Stimulated activated CD4-positive, alpha-beta T cell treated with anti-CD3 and anti-CD28 coated beads, Interleukin-2, amount 100 ng/mL, for 48 hours (primary cell): ENCODE data around the gene MCM5.
"Not testable (repeated sequence)": the region's sequence is repeated elsewhere in the genome, so short reads cannot be mapped to it uniquely, and the experiment has no call there.

Experiments used
- DNase-seq, 2 donors: peaks; one replicate each; pipeline ENCODE4 v3.0.0-alpha.2; 2020

MCM5 gene

DNA sequence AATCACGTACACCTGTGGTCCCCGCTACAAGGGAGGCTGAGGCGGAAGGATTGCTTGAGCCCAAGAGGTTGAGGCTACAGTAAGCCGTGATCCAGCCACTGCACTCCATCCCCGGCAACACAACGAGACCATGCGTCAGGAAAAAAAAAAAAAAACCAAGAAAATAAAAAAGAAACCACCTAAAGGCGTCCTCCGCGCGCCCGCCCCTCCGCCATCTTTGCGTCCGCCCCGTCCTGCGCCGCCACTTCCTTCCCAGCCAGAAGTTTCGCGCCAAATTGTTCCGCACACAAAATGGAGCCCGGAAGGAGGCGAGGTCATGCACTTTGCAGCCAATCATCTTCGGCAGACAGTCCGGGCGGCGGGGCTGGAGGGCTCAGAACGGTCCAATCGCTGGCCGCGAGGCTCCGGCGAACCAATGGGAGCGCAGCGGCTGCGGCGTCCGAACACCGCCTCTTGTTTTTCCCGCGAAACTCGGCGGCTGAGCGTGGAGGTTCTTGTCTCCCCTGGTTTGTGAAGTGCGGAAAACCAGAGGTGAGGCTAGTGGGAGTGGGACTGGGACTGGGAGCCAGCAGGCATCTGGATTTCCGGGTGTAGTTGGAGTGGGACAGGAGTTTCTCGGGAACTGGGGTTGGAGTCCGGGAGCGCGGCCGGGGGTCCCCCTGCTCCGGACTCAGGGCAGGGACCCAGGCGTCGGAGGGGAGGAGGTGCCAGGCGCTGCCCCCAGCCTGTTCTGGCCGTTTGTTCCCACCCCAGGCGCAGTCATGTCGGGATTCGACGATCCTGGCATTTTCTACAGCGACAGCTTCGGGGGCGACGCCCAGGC, at the start of gene MCM5:
Gene MCM5, plus strand, starts transcription at position 463 of the 823 bp plus-strand sequence. Its CDS starts 299 bp downstream, at position 762.
- DNase-seq: peak; percentile 94

DNA sequence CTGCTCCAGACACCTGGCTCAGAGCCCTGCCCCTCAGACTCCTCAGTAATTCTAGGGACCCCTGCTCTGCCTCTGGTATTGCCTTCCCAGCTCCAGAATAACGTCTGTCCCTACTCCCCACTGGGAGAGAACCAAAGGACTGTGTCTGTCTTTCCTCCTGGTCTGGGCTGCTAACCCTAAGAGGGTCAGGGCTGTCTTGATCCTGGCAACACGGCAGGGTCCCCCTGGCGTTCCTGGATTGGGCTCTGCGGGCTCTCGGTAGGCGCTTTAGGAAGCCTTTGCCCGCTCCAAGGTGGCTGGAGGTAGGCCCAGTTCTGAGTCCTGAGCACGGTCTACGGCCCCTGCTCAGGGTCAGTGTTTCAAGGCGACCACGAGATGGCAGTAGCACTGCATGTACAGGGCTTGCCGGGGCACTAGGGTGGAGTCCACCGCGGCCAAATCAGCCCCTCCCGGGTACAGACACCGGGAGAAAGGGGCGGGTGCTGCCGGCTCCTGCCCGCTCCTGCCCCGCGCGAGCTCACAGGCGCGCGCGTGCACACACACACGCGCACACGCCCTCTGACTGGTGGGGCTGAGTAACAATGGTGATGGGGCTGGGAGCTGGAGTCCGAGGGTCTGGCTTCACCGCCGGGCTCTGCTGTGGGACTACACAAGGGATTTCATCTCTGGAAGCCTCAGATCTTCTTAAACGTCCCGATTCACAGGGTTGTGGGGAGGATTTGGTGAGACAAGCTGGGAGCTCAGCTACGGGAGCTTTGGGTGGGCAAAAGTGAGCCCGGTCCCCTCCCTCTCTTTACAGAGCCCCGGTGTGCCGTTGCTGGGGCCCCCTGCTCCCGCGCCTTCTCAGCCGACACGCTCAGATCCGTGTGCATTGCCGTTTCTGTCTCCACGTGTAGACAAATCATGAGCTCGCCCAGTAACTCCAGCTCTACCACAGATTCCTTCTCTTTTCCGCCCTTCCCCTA, 49.1 kb upstream of the MCM5 start:
- peak; percentile 85 to 88 for DNase-seq

DNA sequence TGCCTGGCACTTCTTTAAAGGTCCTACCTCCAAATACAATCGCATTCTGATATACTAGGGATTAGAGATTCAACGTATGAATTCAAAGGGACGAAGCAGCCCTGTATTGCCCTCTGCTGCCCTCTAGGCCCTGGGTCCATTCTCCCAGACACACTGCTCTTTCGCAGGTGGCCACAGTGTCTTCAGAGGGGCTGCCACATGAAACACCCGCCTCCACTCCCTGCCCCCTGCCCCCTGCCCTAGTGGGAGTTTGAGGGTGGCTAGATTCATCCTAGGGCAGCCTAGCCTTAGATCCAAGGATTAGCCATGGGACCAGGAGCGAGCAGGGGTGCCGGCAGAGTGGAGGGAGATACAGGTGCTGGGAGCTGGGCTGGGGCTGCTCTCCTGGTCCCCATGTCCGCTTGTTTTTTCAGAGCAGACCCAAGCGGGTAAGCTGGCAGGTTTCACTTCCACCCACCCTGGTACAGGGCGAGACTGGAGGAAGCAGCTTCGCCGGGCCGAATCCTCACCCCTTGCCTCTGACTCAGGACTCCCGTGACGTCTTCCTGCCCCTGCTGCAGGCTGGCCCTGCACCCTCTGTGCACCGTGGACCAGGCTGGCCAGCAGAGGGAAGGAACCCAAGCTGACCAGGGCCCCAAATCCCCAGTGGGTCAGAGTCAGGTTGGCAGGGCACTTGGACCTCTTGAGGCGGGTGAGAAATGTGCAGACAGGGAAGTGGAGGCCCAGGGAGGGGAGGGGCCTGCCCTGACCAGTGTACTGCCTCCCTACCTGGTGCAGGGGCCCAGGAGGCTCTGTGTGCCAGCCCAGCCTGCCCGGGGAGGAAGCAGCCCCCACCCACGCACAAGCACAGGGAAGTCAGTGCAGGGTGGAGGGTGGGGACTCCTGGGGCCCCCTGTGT, 47.5 kb upstream of the MCM5 start:
- DNase-seq: peak; percentile 39 to 51

DNA sequence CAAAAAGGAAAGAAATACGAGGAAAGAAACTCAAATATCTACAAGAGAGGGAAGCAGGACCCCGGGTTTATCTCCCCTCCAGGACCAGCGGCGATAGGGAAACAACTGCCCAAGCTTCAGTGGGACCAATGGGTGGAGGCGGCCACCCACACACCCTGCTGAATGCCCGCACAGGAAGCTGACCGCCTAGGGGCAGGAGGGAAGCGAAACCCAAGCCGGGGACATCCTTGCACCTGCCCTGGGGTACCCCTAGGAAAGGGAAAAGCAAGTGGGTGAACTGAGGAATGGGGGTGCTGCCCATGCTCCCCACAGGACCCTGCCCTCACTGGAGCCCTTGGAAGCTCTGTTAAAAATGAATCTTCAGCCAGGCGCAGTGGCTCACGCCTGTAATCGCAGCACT, 46.6 kb upstream of the MCM5 start:
- no peak for DNase-seq

DNA sequence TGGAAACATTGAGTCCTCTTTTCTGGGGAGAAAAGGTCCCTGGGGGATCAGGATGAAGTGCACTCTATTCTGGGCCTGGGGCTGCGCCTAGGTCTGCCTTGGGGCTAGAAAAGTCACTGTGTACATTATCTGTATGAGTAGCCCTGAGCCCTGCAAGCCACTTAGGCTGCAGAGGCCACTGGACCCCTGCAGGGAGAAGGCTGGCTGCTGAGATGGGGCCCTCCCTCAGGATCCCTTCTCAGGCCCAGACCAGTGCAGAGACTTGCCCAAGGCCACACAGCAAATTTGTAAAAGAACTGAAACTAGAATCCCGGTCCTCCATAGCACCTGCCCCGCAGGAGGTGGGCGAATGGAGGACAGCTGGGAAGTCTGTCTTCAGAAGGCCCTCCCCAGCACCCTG, 45.9 kb upstream of the MCM5 start:
- no peak for DNase-seq

DNA sequence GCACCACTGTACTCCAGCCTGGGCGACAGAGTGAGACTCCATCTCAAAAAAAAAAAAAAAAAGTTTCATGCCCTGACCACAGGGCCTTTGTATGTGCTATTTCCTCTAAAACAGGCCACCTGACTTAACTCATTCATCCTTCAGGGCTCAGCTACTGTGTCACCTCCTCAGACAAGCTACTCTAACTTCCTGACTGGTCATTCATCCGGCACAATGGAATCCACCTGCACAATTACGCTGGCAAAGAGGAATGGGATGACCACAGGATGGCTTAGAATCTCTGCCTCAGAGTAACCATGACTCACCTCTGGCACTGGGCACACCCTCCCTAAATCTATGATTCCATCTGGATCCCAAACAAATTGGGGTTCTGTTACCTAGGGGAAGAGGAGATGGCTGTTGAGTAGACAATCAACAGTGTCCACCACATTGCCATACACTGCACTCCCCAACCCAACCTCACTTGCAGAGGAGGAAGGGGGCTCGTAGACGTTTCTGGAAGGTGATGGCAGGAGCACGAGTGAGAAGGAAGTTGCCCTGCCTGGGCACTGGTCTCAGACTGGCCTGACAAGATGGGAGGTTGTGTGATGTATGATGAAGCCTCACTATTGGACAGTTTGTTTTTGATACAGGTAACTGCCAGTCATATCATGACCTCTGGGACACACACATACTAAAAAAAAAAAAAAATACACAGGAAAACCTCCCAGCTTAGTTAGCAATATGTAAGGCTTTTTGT, 41.9 kb upstream of the MCM5 start:
- DNase-seq: no peak

DNA sequence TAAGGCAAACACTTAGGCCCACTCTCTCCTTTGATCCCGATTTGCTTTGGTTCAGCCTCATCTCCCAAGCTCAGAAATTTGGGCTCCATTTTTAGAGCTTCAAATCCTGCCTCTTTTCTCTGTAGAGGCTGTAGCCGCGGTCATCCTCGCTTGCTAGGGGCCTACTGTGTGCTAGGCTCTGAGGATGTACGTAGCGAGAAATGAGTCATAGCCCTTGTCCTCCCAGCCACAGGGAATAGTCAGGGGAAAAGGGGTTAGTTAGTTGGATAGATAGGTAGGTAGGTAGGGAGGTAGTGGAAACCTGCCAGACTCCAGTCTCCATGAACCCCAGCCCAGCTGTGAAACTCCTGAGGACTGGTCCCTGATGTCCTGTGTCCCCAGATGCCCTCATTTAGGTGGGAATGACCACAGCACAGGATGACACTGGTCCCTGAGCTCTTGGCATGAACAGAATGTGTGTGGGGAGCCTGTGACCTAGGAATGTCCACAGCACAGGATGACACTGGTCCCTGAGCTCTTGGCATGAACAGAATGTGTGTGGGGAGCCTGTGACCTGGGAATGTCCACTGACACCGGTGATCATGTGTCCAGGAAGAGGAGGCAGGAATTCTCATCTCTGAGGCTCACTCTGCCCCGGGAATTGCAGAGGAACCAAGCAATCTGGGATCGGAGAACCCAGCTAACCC, 40.4 kb upstream of the MCM5 start:
- no peak for DNase-seq

DNA sequence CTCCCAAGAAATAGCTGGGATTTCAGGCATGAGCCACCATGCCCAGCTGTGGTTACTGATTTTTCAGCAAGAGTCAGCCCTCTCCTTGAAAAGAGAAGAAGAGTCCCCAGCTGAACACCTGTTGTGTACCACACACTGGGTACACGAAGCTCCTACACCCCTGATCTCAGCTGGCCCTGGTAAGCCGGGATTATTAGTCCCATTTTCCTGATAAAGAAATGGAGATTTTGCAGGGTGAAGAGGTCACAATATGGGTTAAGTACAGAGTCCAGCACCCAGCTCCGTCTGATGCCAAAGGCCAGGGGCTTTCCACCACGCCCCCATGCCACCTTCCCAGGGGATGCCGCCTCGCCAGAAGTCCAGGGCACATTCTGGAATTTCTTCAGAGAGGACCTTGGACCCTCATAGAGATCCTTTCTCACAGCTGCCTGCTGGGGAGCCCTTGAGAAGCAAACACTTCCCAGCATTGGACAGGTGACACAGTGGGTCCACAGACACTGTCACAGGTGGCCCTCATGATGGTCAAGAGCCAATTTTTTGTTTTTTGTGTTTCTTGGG, 38.9 kb upstream of the MCM5 start:
- DNase-seq: no peak

DNA sequence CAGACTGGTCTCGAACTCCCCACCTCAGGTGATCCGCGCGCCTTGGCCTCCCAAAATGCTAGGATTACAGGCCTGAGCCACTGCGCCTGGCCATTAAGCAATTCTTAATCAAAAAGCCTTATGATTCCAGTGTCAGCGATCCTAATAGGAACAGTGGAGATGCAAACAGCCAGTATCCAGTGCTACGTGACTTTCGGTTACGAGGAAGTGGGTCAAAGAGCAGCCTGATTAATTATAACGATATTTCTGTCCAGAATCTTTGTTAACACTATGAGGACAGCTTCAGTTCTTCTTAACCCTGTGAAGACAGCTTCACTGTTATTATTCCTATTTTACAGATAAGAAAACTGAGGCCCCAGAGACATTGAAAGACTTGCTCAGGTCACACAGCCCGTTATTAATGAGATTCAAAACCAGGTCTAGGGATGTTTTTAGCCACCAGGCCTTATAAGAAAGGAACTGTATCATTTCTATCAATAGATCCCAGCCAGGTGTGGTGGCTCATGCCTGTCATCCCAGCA, 36.3 kb upstream of the MCM5 start:
- no peak for DNase-seq

DNA sequence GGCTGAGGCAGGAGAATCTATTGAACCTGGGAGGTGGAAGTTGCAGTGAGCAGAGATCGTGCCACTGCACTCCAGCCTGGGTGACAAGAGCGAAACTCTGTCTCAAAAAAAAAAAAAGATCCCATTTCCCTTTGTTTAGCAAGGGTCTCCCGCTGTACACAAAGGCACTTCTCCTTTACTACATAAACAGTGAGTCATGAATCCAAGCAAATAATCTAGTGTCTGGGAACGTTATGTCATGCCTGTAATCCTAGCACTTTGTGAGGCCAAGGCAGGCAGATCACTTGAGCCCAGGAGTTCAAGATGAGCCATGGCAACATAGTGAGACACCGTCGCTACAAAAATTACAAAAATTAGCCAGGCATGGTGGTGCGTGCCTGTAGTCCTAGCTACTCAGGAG, 35.7 kb upstream of the MCM5 start:
- not testable (repeated sequence) for DNase-seq

DNA sequence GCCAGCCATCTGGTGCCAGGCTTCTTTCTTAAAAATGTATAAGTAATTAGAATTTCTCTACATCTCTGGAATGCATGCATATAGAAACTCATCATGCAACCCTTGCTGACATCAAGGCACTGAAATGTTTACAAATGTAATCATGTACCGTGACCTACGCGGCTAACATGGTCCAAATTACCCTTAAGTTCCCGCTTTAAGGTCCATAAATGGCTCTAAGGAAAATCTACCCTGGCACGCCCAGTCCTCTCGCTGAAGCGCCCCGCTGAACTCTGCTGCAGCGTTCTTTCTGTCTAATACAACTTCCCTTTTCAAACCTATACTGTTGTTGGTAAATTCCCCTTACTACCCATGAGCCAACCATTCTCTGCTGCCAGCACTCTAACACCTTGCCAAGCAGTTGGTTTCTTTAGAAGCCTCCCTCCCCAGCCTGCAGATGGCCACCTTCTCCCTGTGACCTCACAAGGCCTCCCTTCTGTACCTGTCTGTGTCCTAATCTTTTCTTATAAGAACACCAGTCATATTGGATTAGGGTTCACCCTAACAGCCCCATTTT, 32.5 kb upstream of the MCM5 start:
- DNase-seq: no peak

DNA sequence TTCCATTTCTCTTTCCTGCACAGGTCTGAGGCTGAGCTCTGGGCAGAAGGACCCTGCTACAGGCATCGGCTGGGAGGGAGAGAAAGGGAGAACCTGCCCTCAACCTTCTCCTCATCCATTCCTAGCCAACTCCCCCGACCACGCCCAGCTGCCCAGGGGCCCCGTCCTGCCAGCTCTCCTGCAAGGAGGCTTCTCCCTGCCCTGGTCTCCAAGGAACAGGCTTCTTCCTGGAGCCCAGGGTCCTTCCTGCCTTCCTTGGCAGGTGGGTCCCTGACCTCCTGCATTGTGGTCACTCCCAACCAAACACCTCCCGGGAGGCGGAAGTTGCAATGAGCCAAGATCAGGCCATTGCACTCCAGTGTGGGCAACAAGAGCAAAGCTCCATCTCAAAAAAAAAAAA, 31.6 kb upstream of the MCM5 start:
- DNase-seq: no peak

DNA sequence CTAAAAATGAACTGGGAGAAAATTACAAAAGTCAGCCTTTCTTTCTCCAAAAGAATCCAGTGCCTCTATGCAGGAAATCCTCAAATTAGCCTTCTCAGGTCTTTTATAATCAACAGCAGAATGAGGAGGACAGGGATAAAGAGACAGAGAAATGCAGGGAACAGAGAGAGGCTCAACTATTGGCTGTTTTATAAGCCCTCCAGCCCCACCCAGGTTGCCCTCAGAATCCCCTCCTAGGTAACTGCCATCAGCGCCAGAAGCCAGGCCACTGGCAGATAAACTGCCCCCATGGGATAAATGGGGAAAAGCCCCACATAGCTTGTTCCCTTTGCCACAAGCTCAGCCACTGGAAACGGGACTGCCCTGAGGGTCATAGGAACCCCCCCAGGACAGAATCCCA, 29.9 kb upstream of the MCM5 start:
- no peak for DNase-seq

DNA sequence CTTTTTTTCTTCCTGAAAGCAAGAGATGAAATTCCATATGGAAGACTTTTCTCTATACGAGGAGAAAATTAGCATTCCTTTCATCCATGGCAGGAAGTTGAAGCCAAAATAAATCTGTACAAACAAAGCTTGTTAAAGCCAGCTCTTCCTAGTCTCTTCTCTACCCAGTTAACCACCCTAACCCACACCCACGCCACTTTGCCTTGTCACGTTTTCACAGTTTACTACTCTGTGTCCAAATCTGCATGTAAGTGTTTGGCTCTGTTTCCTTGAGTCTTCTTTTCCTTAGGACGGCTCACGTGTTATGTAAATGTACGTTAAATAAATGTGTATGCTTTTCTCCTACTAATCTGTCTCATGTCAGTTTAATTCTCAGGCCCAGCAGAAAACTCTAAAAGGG, 26.2 kb upstream of the MCM5 start:
- no peak for DNase-seq

DNA sequence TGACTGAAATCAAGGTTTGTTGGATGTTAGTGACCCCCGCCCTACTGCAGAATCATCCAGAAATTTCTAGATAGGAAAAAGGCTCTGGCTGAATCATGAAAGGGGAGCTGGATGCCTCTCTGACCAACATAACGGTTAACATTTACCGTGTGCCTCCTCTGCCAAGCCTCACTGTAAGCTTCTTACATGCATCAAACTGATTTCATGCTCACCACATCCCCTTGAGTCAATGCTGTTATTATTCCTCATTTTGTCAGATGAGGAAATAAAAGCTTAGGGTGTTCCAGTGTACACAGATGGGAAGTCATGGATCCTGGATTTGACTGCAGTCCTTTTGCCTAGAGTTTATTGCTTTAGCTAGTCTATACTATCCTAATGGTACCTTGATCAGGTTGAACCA, 24.9 kb upstream of the MCM5 start:
- no peak for DNase-seq

DNA sequence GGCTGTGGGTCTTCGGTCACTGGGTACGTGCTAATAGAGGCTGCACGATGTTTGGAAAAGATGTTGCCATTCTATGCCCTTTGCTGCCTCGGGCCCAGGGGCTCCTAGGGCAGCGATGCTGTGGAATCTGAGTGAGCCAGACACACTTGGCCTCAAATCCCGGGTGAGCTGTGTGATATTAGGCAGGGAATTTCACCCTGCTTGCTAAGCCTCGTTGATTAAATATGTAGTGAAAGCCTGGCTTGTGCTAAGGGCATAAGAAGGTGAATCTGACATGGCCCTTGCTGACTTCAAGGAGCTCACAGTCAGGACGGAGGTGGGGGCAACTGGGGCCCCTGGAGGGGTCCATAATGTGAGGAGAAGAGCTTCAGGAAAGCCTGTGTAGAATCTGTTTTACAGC, 24.4 kb upstream of the MCM5 start:
- DNase-seq: no peak

DNA sequence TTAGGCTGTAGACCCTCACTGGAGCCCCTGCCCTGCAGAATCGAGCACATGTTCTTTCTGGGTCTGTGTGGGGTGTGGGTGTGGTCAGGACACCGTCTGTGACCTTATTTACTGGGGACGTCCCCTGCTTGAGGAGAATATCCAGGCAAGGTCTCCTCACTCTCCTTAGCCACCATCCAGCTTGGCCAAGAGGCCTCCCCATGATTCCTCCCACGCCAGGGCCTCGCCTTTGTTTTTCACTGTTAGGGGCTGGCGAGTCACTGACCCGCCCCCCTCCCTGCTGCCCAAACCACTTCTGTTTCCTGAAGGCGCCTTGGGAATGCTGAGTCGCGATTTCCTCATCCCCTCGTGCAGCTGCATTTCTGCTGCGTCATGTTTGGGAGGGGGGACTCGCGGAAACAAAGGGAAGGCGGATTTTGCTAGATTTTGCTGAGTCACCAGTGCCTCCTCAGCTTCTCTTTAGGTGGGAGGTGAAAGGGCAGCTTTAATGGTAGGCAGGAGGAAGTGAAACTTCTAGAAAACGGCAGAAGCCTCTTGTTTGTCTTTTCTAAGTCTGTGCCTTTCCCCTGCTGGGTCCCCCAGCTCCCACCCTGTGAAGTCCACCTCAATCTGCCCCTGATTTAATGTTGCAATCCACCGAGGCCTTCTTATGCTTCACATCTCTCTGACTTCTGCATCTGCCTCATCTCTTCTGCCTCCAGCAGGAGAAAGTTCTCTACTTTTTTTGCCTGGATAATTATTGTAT, 23.0 kb upstream of the MCM5 start:
- no peak for DNase-seq

DNA sequence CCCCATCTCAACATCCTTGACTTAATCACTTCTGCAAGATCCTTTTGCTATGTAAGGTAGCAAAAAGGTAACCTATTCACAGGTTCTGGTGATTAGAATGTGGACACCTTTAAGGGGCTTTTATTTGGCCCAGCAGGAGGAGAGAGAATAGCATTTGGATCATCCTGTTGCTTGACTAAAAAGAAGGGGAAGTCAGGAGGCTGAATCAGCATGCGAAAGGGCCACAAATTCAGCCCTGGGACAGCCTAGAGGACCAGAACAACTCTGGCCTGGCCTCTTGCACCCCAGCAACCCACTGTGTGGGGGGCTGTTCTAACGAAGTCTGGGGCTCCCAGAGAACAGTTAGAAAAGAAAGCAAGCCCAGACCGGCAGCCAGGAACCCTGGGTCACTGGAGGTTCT, 22.2 kb upstream of the MCM5 start:
- no peak for DNase-seq

DNA sequence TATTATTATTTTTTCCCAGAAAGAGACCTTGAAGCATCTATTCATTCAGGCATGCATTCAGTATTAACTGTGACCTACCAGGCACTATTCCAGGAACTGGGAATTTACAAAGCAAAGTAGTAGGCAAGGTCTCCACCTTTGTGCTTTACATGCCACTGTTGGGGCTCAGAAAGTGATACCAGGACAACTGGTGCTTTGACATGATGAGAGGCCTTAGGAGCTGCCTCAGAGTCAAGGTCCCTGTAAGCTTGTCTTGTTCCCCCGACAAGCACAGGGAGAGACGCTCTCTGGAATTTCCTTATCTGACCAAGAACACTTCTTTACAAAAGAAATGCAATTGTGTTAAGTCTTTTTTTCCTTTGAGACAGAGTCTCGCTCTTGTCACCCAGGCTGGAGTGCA, 21.3 kb upstream of the MCM5 start:
- no peak for DNase-seq
